T-helper 17 cell (primary cell): ENCODE results near the gene HSBP1. TPM values are rescaled to one million over a fixed set of nuclear protein-coding genes. Genes with fewer than 3 reads are reported as not detected.

ENCODE experiments used
- ATAC-seq: fragments of 150-1000 bp; cut with Tn5 transposase; 2 replicates; pipeline ENCODE4 v1.10.0; 2021; ENCODE audit warnings: mild to moderate bottlenecking, moderate library complexity
- DNase-seq, 3 donors: peaks; one replicate each; pipeline versions ENCODE4 v3.0.0 to v3.0.0-alpha.2; 2020 to 2021
- H3K9me3 ChIP-seq: one replicate; pipeline ENCODE4 v1.7.0; 2013; ENCODE audit warnings: low read length, mild to moderate bottlenecking; ENCODE audit not compliant: control insufficient read depth, poor library complexity, severe bottlenecking
- H3K27ac Mint-ChIP-seq: one replicate; pipeline ENCODE4 v1.8.0; 2022; ENCODE audit warnings: mild to moderate bottlenecking, moderate library complexity, mixed read lengths
- H3K27me3 Mint-ChIP-seq: one replicate; pipeline ENCODE4 v1.8.0; 2022; ENCODE audit warnings: mixed read lengths
- H3K36me3 Mint-ChIP-seq: one replicate; pipeline ENCODE4 v1.8.0; 2022; ENCODE audit warnings: low read depth, mixed read lengths
- H3K4me1 Mint-ChIP-seq: one replicate; pipeline ENCODE4 v1.8.0; 2022; ENCODE audit warnings: mild to moderate bottlenecking, mixed read lengths
- H3K4me3 Mint-ChIP-seq: one replicate; pipeline ENCODE4 v1.8.0; 2022; ENCODE audit warnings: mild to moderate bottlenecking, moderate library complexity, mixed read lengths
- total RNA-seq, 4 donors: library from RNA in 2 of 4; stranded (reverse) in 2 of 4; gene quantifications; one replicate each; pipeline ENCODE4 v1.2.3 and lab custom pipeline; 2022 to 2026

Gene HSBP1
- total RNA-seq, 2 donors from 2014 or later, result 23.1 to 23.8 TPM

DNA sequence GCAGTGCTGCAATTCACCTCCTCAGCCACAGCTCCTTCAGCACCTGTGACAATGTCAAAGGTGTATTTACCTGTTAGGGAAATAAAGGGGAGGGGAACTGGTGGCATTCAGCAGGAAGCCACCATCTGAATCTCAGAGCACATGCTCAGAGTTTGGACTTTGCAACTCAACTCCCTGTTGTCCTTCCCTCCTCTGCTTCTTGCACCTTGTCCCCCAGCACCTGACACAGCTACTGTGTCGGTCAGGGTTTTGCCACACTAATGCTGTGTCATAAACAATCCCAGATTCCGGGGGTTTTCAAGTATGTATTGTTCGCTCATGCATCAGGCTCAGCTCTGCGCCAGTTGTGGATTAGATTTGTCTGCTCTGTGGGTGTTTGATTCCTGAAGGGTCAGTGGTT lies 43.7 kb downstream of the HSBP1 start:
- no peak overlapping the region for H3K4me3 Mint-ChIP-seq
- H3K4me1 Mint-ChIP-seq, result no peaks in the 10 kb centered on the region
- no peaks in the 10 kb centered on the region for H3K36me3 Mint-ChIP-seq
- peaks cover 36% of the 10 kb centered on the region for H3K27me3 Mint-ChIP-seq
- no peaks in the 10 kb centered on the region for H3K9me3 ChIP-seq
- no peak overlapping the region for H3K27ac Mint-ChIP-seq
- DNase-seq (no peak), ATAC-seq (no peak)

GRCh38 chr16:83852774-83853173 lies 45.0 kb downstream of the HSBP1 start:
- H3K4me1 Mint-ChIP-seq, result no peaks in the 10 kb centered on the region
- H3K4me3 Mint-ChIP-seq, result no peak overlapping the region
- no peaks in the 10 kb centered on the region for H3K9me3 ChIP-seq
- ATAC-seq (no peak), DNase-seq (no peak)
- H3K36me3 Mint-ChIP-seq, result no peaks in the 10 kb centered on the region
- peaks cover 32% of the 10 kb centered on the region for H3K27me3 Mint-ChIP-seq
- H3K27ac Mint-ChIP-seq, result no peak overlapping the region

GRCh38 chr16:83853834-83854233 lies 46.1 kb downstream of the HSBP1 start:
- no peak for DNase-seq
- H3K9me3 ChIP-seq, result no peaks in the 10 kb centered on the region
- no peak for ATAC-seq
- Mint-ChIP-seq H3K36me3 (no peaks in the 10 kb centered on the region), H3K27ac (no peak overlapping the region), H3K27me3 (peaks cover 43% of the 10 kb centered on the region), H3K4me1 (no peaks in the 10 kb centered on the region), H3K4me3 (no peak overlapping the region)

DNA sequence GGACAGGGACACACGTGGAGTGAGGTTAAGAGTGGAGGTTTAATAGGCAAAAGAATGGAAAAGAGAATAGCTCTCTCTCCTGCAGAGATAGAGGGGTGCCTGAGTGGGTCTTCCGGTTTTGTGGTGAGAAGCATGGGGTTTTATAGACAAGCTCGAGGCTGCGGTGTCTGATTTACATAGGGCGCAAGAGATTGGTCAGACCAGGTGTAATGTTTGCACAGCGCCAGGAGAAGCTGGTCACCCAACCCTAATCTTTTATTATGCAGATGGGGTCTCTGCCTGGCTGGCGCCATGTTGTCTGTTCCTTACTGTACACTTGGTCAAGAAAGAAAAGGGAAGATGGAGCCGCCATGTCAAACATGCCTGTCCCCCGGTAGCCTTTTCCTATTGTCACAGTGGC lies 46.6 kb downstream of the HSBP1 start:
- Mint-ChIP-seq H3K27ac (no peak overlapping the region), H3K4me3 (no peak overlapping the region)

GRCh38 chr16:83856792-83857191 lies 49.0 kb downstream of the HSBP1 start:
- H3K27me3 Mint-ChIP-seq, result peaks cover 35% of the 10 kb centered on the region
- H3K36me3 Mint-ChIP-seq, result no peaks in the 10 kb centered on the region
- no peak overlapping the region for H3K27ac Mint-ChIP-seq
- H3K4me1 Mint-ChIP-seq, result no peaks in the 10 kb centered on the region
- DNase-seq (no peak), ATAC-seq (no peak)
- peak overlapping the region; percentile 55 for H3K4me3 Mint-ChIP-seq
- no peaks in the 10 kb centered on the region for H3K9me3 ChIP-seq

More for the DNA sequence above, 46.6 kb downstream of the HSBP1 start:
- Mint-ChIP-seq H3K27me3 (peaks cover 43% of the 10 kb centered on the region), H3K36me3 (no peaks in the 10 kb centered on the region), H3K4me1 (no peaks in the 10 kb centered on the region)
- DNase-seq (no peak), ATAC-seq (no peak)
- H3K9me3 ChIP-seq, result no peaks in the 10 kb centered on the region

DNA sequence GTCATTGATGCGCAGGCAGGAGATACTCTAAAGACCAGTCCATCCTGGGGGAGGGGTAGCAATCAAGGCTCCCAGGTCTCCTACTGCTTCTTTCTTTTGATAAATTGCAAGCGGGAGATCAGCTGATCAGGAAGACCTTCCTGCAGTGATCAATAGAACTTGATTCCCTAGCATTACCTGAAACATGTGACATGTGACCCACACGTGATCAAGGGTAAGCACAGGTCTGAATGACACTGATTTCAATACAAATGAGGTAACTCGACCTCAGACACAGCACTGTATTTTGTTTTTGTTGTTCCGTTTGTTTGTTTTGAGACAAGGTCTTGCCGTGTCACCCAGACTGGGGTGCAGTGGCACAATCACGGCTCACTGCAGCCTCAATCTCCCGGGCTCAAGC lies 51.5 kb downstream of the HSBP1 start:
- Mint-ChIP-seq H3K4me3 (no peak overlapping the region), H3K36me3 (no peaks in the 10 kb centered on the region), H3K27me3 (peaks cover 30% of the 10 kb centered on the region), H3K27ac (no peak overlapping the region), H3K4me1 (no peaks in the 10 kb centered on the region)
- ATAC-seq, result no peak
- no peak for DNase-seq
- H3K9me3 ChIP-seq, result no peaks in the 10 kb centered on the region

DNA sequence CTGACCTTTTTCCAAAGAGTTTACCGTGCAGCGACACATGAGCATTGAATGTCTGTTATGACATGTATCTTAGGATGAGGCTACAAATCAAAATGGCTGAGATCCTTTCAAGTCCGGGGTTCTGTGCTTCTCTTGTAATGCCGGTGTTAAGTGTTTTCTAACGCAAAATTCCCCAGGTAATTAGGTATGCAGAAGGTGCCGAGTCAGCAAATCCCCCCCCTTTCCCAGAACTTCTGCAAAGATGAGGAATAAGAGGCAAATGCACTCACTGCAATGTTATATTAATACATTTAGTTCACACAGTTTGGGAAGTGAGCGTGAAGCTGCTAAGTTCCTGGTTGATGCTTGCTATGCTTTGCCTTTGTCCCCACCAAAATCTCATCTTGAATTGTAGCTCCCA lies 54.9 kb downstream of the HSBP1 start:
- Mint-ChIP-seq H3K36me3 (no peaks in the 10 kb centered on the region), H3K4me3 (no peak overlapping the region), H3K4me1 (no peaks in the 10 kb centered on the region), H3K27ac (no peak overlapping the region), H3K27me3 (peaks cover 27% of the 10 kb centered on the region)
- no peak for ATAC-seq
- H3K9me3 ChIP-seq, result no peaks in the 10 kb centered on the region
- DNase-seq, result no peak

- H3K27me3 Mint-ChIP-seq, result peaks cover 22% of the 10 kb centered on the region
- H3K27ac Mint-ChIP-seq, result no peak overlapping the region
- H3K9me3 ChIP-seq, result no peaks in the 10 kb centered on the region
- H3K36me3 Mint-ChIP-seq, result no peaks in the 10 kb centered on the region
- no peaks in the 10 kb centered on the region for H3K4me1 Mint-ChIP-seq
- ATAC-seq (no peak), DNase-seq (no peak)
- no peak overlapping the region for H3K4me3 Mint-ChIP-seq
Observed at GRCh38 chr16:83863682-83864081, 55.9 kb downstream of the HSBP1 start.

Other genes starting within 250 kb of the HSBP1 start
- 1 to 10 TPM; 4.7 to 6.2 TPM for gene MLYCD, start 91.1 kb downstream of the HSBP1 start, total RNA-seq
- 1 to 10 TPM; 1.1 to 1.4 TPM for gene OSGIN1, start 145.3 kb downstream of the HSBP1 start, total RNA-seq
- not detected for gene NECAB2, start 160.3 kb downstream of the HSBP1 start, total RNA-seq
- not detected for gene SLC38A8, start 234.8 kb downstream of the HSBP1 start, total RNA-seq